Cortex of kidney (tissue), 1 donor: ENCODE results near the gene HOXA4.

Experiments
- DNase-seq: peaks from one replicate; lab custom pipeline; 2025; lab: John Stamatoyannopoulos, UW

HOXA4 gene

GRCh38 chr7:27147199-27148030 is 16.9 kb upstream of the HOXA4 start, which contains the start of gene HOXA6:
Gene HOXA6 (minus strand): TSS chr7:27147774. CDS start chr7:27147749, 25 bp downstream.
- no peak for DNase-seq

GRCh38 chr7:27146491-27147198 is 16.1 kb upstream of the HOXA4 start:
- DNase-seq = no peak

DNA sequence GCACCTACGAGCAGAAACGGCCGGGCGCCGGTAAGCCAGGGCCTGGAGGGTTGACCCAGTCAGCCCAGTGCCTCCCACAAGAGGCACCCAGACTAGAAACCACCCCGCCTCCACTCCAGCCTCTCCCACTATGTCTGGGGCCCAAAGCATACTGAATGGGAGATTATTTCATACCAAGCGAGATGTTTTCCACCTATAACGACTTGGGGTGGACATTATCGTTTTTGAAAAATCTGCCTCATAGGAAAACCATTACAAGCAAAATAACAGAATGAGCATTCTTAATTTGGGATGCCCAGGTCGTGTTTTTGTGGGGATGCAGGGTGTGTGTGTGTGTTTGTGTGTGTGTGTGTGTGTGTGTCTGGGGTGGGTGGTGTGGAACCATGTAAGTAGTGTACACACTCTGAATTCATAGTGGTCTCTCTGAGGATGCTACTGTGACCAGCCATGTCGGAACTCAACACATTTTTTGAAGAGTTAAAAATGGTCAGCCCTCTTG is 15.4 kb upstream of the HOXA4 start:
- no peak for DNase-seq

DNA sequence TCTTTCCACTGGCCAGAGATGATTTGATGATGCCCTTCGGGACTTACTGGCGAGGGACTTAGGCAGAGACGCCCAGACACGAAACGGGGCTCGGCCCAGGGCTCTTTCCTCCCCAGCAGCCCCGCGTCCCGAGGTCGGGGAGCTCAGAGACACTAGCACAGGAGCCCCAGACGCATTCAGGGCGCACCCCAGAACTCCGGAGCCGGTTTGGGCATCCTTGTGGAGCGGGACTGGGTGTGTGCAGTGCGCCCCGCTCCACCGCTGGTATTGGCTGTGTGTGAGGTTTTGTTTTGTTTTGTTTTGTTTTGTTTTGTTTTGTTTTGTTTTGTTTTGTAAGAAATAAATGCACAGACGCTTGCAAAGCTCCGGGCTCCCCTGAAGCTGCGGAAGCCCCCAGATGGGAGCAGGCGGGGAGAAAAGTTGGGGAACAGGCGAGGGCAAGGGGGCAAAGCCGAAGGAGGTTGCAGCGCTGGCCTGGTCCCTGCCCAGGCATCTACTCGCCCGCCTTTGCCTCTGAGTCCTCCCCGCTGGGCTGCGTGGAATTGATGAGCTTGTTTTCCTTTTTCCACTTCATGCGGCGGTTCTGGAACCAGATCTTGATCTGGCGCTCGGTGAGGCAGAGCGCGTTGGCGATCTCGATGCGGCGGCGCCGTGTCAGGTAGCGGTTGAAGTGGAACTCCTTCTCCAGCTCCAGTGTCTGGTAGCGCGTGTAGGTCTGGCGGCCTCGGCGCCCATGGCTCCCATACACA is 14.8 kb upstream of the HOXA4 start:
- no peak for DNase-seq

GRCh38 chr7:27144781-27145164 is 14.2 kb upstream of the HOXA4 start:
- no peak for DNase-seq

DNA sequence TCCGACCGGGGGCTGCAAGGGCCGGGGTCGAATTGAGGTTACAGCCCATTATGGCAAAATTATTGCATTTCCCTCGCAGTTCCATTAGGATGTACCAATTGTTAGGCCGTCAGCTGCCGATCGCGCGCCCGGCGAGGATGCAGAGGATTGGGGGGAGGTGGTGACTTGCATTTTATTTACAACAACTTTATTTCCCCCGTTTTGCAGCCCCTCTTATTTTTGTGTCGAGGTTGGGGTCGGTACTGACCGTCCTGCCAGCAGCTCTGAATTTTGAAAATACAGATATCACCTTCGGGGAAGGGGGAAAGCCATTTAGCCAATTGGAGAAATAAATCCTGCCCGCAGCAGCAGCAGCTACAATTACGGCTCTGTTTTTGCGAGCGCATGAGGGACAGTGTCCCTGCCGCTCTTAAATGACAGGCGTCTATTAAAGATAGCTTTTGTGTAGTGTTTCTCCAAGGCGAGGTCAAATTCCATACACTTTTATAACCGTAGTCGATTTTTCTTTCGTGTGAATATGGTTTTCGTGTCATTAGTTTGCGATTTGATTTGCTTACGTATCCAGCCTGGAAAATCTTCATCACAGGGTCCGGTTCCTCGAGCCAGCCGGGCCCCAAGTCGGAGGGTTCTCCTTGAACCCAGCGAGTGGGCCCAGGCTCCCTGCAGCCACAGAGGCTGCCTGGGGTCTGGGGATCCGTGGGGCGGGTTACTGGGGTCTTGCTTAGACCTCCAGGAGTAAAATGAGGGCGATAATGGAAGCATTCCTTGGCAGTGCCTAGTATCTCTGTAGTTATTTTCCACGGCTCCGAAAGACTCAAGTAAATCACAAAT is 13.6 kb upstream of the HOXA4 start:
- no peak for DNase-seq

- DNase-seq = peak; percentile 28
Observed at GRCh38 chr7:27143023-27143949, 12.7 kb upstream of the HOXA4 start, which contains the start of gene HOXA5. Gene HOXA5 (minus strand): TSS chr7:27143681. CDS start chr7:27143607, 74 bp downstream.

DNA sequence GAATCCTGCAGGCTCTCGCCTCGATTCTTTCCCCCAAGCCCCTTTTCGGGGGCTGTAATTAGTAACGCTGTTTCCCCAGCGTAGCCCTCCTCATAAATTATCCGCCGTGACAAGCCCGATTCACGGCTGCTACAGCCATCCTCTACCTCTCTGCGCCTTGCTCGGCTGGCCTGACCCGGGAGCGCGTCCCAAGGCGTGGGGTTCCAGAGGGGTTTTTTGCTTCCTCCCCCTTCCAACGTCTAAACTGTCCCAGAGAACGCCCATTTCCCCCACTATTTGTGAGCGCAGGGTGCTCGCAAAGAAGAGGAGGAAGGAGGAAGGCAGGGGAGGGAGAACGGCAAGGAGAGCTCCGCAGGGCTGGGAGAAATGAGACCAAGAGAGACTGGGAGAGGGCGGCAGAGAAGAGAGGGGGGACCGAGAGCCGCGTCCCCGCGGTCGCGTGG is 12.0 kb upstream of the HOXA4 start:
- no peak for DNase-seq

DNA sequence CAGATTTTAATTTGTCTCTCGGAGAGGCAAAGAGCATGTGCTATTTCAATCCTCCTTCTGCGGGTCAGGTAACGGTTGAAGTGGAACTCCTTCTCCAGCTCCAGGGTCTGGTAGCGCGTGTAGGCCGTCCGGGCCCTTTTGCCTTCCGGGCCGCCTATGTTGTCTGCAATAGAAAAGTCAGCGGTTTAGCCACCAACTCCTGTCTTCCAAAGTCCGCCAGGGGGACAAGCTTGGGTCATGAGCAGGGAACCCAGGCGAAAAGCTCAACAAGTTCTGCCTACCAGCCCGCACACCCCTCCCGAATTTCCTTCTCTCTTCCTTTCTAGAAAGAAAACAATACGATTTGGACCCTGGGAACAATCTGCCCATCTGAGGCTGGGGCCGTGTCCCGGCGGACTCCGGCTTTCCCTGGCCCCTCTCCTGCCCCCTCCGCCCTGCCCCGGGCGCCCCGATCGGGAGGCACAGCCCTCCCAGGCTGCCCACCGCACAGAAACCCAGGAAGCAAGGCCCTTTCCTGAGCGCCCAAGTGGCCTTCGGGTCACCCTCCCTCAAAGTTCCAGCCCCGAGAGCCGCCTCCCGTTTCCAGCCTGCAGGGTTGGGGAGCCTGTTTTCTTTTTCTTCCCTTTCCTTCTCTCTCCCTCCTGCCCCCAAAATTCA is 11.5 kb upstream of the HOXA4 start:
- no peak for DNase-seq

GRCh38 chr7:27141137-27141922 is 10.8 kb upstream of the HOXA4 start:
- no peak for DNase-seq

DNA sequence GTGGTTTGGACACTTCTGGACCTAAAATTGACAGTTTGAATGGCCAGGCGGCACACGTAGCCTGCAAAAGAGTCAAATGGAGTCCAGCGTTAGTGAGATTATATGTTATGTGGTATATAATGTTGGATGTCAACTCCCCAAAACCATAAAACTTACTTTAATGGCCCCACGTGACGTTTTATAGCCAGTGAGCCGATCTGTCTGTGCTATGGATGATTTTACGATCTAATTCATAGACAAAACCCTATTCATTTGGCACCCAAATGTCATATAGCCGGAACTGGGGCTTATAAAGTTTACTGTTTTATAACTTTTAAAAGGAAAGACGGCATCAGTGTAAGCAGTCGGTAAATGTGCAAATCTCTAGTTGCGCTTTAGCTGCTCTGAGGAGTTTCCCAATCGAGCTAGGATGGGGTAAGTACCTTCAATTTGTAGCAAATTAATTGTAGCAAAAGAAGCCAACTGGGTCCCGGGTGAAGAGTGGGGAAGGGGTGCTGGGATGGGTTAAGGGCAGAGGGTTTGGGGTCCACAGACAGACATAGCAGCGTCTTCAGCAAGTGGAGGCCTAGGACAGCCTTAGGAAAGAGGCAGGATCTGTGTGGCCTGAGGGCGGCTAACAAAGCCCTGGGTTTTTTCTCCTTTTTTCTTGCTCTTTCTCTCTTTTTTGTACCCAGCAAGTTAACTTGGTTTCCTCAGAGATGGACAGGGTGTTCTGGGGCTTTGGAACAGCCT is 9.7 kb upstream of the HOXA4 start:
- no peak for DNase-seq

- no peak for DNase-seq
Observed at GRCh38 chr7:27139334-27140125, 9.0 kb upstream of the HOXA4 start.

GRCh38 chr7:27138985-27139333 is 8.4 kb upstream of the HOXA4 start:
- no peak for DNase-seq

- DNase-seq = no peak
Observed at GRCh38 chr7:27138472-27138871, 7.9 kb upstream of the HOXA4 start.

DNA sequence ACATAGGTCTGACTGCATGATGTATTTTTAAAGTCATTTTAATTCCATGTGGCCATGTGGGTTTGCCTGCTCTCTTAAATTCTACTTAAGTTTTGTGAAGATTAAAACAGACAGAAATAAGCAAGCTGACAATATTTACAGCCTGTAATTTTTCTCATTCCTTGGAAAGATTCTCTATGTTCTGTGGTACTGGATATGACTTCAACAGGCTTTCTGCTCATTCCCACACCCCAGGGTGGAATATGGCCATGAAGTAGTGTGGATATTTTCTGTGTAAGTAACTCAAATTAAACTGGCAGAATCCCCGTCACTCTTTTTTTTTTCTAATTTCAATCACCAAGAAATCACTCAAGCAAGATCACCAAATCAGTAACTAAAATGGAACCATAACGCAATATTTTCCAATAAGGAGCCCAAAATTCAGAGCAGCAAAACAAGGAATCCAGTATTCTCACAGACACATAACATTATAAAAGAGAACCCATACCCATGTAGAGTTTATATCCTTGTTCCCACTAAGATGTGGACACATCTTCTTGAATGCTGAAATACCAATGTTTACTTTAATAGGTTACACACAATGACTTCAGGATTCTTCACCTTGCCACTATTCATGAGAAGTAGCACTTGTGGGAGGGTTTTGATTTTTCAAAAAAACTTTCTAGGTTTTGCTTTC is 7.2 kb upstream of the HOXA4 start:
- DNase-seq = no peak

DNA sequence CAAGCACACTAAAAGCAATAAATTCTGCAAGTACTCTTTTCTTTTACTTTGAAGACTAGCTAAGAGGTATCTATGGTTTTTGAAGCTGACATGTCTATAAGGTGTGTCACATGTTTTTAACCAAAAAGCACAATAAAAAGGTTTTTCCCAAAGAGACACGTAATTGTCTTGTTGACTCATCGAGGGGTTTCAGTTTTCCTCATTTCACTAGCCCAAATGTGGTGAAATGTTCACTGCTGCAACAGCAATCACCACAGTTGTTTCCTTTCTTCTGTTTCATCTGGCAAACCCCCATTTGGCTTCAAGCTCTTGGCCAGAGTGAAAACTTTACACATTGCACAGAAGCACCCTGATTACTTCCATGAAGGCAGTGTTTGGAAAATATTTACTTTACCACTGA is 3.8 kb upstream of the HOXA4 start:
- no peak for DNase-seq
